Esophagus squamous epithelium (tissue), 4 donors: ENCODE results near the gene SLC25A13.

Experiments used
- POLR2A ChIP-seq, 4 donors: fragments of 450-650 bp; IDR thresholded peaks; one replicate each; pipeline ENCODE4 v1.6.1; 2017; ENCODE audit warnings: antibody characterized with exemption in 4 of 4, mild to moderate bottlenecking in 4 of 4, moderate library complexity in 3 of 4
- TF ChIP-seq, protein P1 (sequence below), 6 experiments: fragments of 450-650 bp in 4 of 6; fragments of 200-600 bp in 2 of 6; sonication (generic) in 2 of 6; IDR thresholded peaks; one replicate each; pipeline ENCODE4 v1.5.1; 2016 to 2019; ENCODE audit warnings: antibody characterized with exemption in 6 of 6, mild to moderate bottlenecking in 4 of 6, moderate library complexity in 4 of 6

DNA sequence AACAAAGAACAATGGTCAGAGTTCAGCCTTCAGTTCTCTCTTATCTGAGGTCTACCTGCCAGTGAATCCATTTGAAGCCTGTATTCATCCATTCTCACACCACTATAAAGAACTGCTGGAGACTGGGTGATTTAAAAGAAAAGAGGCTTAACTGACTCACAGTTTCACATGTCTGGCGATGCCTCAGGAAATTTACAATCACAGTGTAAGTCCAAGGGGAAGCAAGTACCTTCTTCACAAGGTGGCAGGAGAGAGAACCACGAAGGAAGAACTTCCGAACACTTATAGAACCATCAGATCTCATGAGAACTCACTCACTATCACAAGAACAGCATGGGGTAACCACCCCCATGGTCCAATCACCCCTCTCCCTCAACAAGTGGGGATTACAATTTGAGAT is 33.0 kb upstream of the SLC25A13 start:
- TF ChIP-seq, protein P1, sequence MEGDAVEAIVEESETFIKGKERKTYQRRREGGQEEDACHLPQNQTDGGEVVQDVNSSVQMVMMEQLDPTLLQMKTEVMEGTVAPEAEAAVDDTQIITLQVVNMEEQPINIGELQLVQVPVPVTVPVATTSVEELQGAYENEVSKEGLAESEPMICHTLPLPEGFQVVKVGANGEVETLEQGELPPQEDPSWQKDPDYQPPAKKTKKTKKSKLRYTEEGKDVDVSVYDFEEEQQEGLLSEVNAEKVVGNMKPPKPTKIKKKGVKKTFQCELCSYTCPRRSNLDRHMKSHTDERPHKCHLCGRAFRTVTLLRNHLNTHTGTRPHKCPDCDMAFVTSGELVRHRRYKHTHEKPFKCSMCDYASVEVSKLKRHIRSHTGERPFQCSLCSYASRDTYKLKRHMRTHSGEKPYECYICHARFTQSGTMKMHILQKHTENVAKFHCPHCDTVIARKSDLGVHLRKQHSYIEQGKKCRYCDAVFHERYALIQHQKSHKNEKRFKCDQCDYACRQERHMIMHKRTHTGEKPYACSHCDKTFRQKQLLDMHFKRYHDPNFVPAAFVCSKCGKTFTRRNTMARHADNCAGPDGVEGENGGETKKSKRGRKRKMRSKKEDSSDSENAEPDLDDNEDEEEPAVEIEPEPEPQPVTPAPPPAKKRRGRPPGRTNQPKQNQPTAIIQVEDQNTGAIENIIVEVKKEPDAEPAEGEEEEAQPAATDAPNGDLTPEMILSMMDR (IDR thresholded peaks at IDR 0.05) = no peak
- no peak for TF ChIP-seq POLR2A (IDR thresholded peaks at IDR 0.05)
